ENCODE results near the gene S100A12. TPM values are rescaled to one million over a fixed set of nuclear protein-coding genes. Genes with fewer than 3 reads are reported as not detected.

The S100A12 gene
- total RNA-seq, 1 experiment from 2014 or later, result not detected

DNA sequence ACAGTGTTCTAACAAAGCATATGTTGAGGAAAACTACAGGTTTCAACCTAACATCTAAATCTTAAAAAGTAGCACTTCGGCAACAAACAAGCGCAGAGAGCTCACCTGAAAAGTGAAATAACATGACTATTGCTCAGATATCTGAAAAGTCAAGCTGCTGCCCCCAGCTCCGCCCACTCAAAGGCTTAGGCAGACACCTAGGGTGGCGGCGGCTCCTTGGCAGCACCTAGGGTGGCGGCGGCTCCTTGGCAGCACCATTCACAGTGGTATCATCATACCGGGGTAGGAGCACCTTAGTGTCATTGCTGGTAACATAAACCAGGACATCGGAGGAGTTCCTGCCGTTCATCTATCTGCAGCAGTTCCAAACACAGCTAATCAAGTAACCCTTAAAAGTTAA, 4.2 kb upstream of the S100A12 start:
- CTCF ChIA-PET, result no interaction called here

GRCh38 chr1:153374071-153374470, 1.4 kb downstream of the S100A12 start:
- H2AFZ ChIP-seq (ENCODE audit: low read length), result no peak overlapping the region
- TF ChIP-seq EZH2 (IDR thresholded peaks at IDR 0.05; ENCODE audit: low read length, unreplicated experiment) (no peak), EZH2phosphoT487 (IDR thresholded peaks at IDR 0.05; ENCODE audit: borderline replicate concordance, low read length) (no peak)
- TF ChIP-seq, protein P1, sequence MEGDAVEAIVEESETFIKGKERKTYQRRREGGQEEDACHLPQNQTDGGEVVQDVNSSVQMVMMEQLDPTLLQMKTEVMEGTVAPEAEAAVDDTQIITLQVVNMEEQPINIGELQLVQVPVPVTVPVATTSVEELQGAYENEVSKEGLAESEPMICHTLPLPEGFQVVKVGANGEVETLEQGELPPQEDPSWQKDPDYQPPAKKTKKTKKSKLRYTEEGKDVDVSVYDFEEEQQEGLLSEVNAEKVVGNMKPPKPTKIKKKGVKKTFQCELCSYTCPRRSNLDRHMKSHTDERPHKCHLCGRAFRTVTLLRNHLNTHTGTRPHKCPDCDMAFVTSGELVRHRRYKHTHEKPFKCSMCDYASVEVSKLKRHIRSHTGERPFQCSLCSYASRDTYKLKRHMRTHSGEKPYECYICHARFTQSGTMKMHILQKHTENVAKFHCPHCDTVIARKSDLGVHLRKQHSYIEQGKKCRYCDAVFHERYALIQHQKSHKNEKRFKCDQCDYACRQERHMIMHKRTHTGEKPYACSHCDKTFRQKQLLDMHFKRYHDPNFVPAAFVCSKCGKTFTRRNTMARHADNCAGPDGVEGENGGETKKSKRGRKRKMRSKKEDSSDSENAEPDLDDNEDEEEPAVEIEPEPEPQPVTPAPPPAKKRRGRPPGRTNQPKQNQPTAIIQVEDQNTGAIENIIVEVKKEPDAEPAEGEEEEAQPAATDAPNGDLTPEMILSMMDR (conservative IDR thresholded peaks at IDR 0.05; ENCODE audit: low read depth, low read length), result no peak
- no peaks in the 10 kb centered on the region for H4K20me1 ChIP-seq (ENCODE audit: low read length)
- ChIA-PET CTCF (no interaction called here), POLR2A (ENCODE audit: unreplicated experiment) (no interaction called here)
- no peaks in the 10 kb centered on the region for H3K9me2 ChIP-seq (replicated peaks; ENCODE audit: low read length)
- H3K4me2 ChIP-seq (ENCODE audit: low read length), result no peak overlapping the region
- DNase-seq (no peak), ATAC-seq (no peak)
- no peaks in the 10 kb centered on the region for H3K79me2 ChIP-seq (ENCODE audit: low read length)
- no peak overlapping the region for H3K9ac ChIP-seq (ENCODE audit: low read length)
- peaks cover 2% of the 10 kb centered on the region; the same call in 1 of the 2 replicates for H3K27me3 ChIP-seq (ENCODE audit: low read length)
- intact Hi-C loops (cut with micrococcal nuclease), result no loop called here
- no peaks in the 10 kb centered on the region for H3F3A ChIP-seq (ENCODE audit: low read length, unreplicated experiment)
- no peaks in the 10 kb centered on the region for H3K36me3 ChIP-seq (ENCODE audit: low read depth, low read length)
- H3K4me1 ChIP-seq (ENCODE audit: insufficient read depth, low read length), result peaks cover 36% of the 10 kb centered on the region
- H3K4me3 ChIP-seq (ENCODE audit: low read length), result no peak overlapping the region
- no TSS peak for BruUV-seq (replicated peaks)
- H3K27ac ChIP-seq (ENCODE audit: low read length), result no peak overlapping the region
- H3K9me3 ChIP-seq (ENCODE audit: low read length), result no peaks in the 10 kb centered on the region

More for the DNA sequence above, 4.2 kb upstream of the S100A12 start:
- no peaks in the 10 kb centered on the region for H4K20me1 ChIP-seq (ENCODE audit: low read length)
- no peak overlapping the region for H3K4me3 ChIP-seq (ENCODE audit: low read length)
- intact Hi-C loops (cut with micrococcal nuclease), result no loop called here
- no peaks in the 10 kb centered on the region for H3K9me2 ChIP-seq (replicated peaks; ENCODE audit: low read length)
- H2AFZ ChIP-seq (ENCODE audit: low read length), result no peak overlapping the region
- TF ChIP-seq, protein P1 (conservative IDR thresholded peaks at IDR 0.05; ENCODE audit: low read depth, low read length), result no peak
- no peak for TF ChIP-seq EZH2 (IDR thresholded peaks at IDR 0.05; ENCODE audit: low read length, unreplicated experiment)
- ATAC-seq (no peak), DNase-seq (no peak)
- H3K27me3 ChIP-seq (ENCODE audit: low read length), result peaks cover 16% of the 10 kb centered on the region; the same call in 1 of the 2 replicates
- H3K4me2 ChIP-seq (ENCODE audit: low read length), result no peak overlapping the region
- H3K4me1 ChIP-seq (ENCODE audit: insufficient read depth, low read length), result peaks cover 15% of the 10 kb centered on the region
- POLR2A ChIA-PET (ENCODE audit: unreplicated experiment), result no interaction called here
- no TSS peak for BruUV-seq (replicated peaks)
- no peak overlapping the region for H3K27ac ChIP-seq (ENCODE audit: low read length)
- no peaks in the 10 kb centered on the region for H3K36me3 ChIP-seq (ENCODE audit: low read depth, low read length)
- no peak overlapping the region for H3K9ac ChIP-seq (ENCODE audit: low read length)
- no peaks in the 10 kb centered on the region for H3F3A ChIP-seq (ENCODE audit: low read length, unreplicated experiment)
- H3K9me3 ChIP-seq (ENCODE audit: low read length), result peaks cover 11% of the 10 kb centered on the region; the same call in 1 of the 2 replicates
- H3K79me2 ChIP-seq (ENCODE audit: low read length), result no peaks in the 10 kb centered on the region

DNA sequence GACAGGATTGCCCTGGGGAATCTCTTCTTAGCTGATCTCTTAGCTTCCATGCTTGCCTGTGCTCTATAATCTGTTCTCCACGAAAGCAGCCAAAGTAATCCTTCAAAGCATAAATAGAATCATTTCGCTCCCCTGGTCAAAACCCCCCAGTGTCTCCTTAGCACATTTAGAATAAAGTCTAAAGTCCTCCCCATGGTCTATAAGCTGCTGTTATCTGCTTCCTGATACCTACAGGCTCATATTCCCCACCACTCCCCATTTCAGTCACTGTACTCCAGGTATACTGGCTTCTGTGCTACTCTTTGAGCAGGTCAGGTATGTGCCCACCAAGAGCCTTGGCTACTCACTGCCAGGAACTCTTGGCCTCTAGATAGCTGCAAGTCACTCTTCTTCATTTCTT, 2.9 kb downstream of the S100A12 start:
- POLR2A ChIA-PET (ENCODE audit: unreplicated experiment), result no interaction called here
- Histone ChIP-seq H3K27me3 (ENCODE audit: low read length) (no peaks in the 10 kb centered on the region), H4K20me1 (ENCODE audit: low read length) (no peaks in the 10 kb centered on the region), H3K36me3 (ENCODE audit: low read depth, low read length) (no peaks in the 10 kb centered on the region), H3K27ac (ENCODE audit: low read length) (no peak overlapping the region), H3K9me2 (replicated peaks; ENCODE audit: low read length) (no peaks in the 10 kb centered on the region), H3K4me3 (ENCODE audit: low read length) (no peak overlapping the region), H3K9ac (ENCODE audit: low read length) (no peak overlapping the region), H3F3A (ENCODE audit: low read length, unreplicated experiment) (no peaks in the 10 kb centered on the region), H3K79me2 (ENCODE audit: low read length) (no peaks in the 10 kb centered on the region), H3K9me3 (ENCODE audit: low read length) (no peaks in the 10 kb centered on the region), H2AFZ (ENCODE audit: low read length) (no peak overlapping the region), H3K4me2 (ENCODE audit: low read length) (no peak overlapping the region), H3K4me1 (ENCODE audit: insufficient read depth, low read length) (peaks cover 36% of the 10 kb centered on the region)
- TF ChIP-seq, protein P1 (conservative IDR thresholded peaks at IDR 0.05; ENCODE audit: low read depth, low read length), result no peak
- TF ChIP-seq EZH2phosphoT487 (IDR thresholded peaks at IDR 0.05; ENCODE audit: borderline replicate concordance, low read length) (no peak), EZH2 (IDR thresholded peaks at IDR 0.05; ENCODE audit: low read length, unreplicated experiment) (no peak)
- BruUV-seq (replicated peaks), result no TSS peak
- CTCF ChIA-PET, result no interaction called here
- DNase-seq (no peak), ATAC-seq (no peak)
- intact Hi-C loops (cut with micrococcal nuclease), result no loop called here
